Activated T-helper 17 cell treated with anti-CD3 and anti-CD28 coated beads, Interleukin-2, amount 50 U/mL, for 72 hours (primary cell): ENCODE data around the gene RHEBL1. TPM values are rescaled to one million over a fixed set of nuclear protein-coding genes. Genes with fewer than 3 reads are reported as not detected.

ENCODE experiments used
- ATAC-seq: fragments of 150-1000 bp; cut with Tn5 transposase; replicated peaks from 2 replicates; pipeline ENCODE4 v1.10.0; 2021; ENCODE audit warnings: mild to moderate bottlenecking, moderate library complexity
- H3K27ac Mint-ChIP-seq: one replicate; pipeline ENCODE4 v1.8.0; 2022; ENCODE audit warnings: mixed read lengths
- H3K27me3 Mint-ChIP-seq: one replicate; pipeline ENCODE4 v1.8.0; 2022; ENCODE audit warnings: mixed read lengths
- H3K36me3 Mint-ChIP-seq: one replicate; pipeline ENCODE4 v1.8.0; 2022; ENCODE audit warnings: low read depth, mild to moderate bottlenecking, mixed read lengths
- H3K4me1 Mint-ChIP-seq: one replicate; pipeline ENCODE4 v1.8.0; 2022; ENCODE audit warnings: mixed read lengths
- H3K4me3 Mint-ChIP-seq: one replicate; pipeline ENCODE4 v1.8.0; 2022; ENCODE audit warnings: mild to moderate bottlenecking, mixed read lengths
- H3K9me3 Mint-ChIP-seq: one replicate; pipeline ENCODE4 v1.8.0; 2022; ENCODE audit warnings: mixed read lengths
- total RNA-seq, 2 donors: library from RNA; stranded (reverse); gene quantifications; one replicate each; pipeline ENCODE4 v1.2.3, GENCODE V29; 2022

RHEBL1 gene
- total RNA-seq, 2 donors from 2014 or later, result 12.2 to 19.3 TPM

DNA sequence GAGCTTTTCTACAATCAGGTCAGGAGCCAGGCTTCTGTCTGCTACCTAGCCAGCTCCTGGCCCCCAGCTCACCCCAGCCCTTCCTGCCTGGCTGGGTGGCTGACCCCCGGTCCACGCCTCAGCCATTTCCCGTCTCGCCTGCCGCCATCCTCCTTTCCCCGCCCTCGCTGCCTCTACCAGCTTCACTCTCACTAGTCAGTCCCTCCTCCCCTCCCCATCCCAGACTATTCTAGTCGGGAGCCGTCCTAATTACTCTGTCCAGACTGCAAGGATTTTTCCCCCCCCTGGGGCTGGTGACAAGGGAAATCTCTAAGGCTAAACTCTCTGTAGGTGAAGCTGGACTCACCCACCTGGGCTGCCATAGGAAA, 24.0 kb upstream of the RHEBL1 start:
- Mint-ChIP-seq H3K4me1 (peaks cover 13% of the 10 kb centered on the region), H3K36me3 (peaks cover 45% of the 10 kb centered on the region), H3K27me3 (peaks cover 37% of the 10 kb centered on the region), H3K27ac (no peak overlapping the region), H3K9me3 (no peaks in the 10 kb centered on the region), H3K4me3 (peak overlapping the region; percentile 25)
- no peak for ATAC-seq

DNA sequence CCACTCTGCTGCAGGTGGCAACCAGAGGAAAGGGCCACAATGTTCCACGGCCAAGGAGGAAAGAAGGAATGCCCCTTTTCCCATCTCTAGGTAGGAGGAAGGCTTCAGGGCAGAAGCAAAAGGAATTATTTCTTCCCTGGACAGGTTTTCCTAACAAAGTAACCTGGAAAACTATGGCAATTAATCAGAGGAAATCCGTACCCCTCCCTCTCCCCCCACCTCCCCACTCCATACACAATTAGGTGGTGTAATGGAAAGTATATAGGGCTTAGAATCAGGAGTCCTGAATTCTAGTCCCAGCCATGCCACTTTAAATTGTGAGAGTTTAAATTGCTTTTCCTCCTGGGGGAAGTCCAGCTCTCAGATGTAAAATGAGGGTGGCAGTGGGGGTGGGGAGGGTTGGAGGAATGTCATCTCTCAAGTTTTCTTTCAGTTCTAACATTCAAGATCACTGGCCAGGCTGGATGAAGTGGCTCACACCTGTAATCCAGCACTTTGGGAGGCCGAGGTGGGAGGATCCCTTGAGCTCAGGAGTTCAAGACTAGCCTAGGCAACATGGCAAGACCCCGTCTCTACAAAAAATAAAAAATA, 23.1 kb upstream of the RHEBL1 start:
- peaks cover 13% of the 10 kb centered on the region for H3K4me1 Mint-ChIP-seq
- H3K27ac Mint-ChIP-seq, result no peak overlapping the region
- no peaks in the 10 kb centered on the region for H3K9me3 Mint-ChIP-seq
- peaks cover 42% of the 10 kb centered on the region for H3K27me3 Mint-ChIP-seq
- H3K36me3 Mint-ChIP-seq, result peaks cover 36% of the 10 kb centered on the region
- ATAC-seq, result no peak
- H3K4me3 Mint-ChIP-seq, result no peak overlapping the region

DNA sequence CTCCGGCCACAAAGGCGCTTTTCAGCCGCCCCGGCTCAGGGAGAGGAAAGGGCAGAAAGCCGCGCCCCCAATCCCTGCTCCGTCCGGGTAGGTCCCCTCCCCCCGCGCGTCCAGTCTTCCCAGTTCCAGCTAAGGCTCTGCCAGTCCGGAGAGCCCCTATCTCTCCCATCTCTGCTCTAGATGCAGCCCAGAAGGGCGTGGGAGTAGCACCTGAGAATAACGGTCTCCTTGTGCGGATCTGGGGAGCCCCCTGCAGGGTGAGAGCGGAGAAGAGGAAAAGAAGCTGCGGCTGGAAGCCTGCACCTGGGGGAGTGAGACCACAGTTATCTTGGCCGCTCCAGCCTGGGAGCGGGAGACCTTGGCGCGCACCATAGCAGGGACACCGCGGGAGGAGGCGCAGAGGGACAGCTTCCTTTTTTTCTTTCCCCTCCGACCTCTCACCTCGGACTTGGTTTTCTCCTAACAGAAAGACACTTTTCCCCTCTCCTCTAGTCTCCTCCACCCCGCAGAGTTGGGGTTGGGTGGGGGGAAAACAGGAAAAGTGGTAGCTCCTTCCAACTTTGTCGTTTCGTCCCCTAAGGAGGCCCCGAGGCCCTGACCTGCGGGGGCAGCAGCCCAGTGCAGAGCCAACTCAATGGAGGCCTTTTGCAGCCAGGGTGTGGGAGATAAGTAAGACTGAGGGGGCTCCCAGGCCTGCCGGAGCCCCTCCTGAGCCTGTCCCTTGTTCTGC, 22.5 kb upstream of the RHEBL1 start:
- peak; percentile 33 for ATAC-seq
- Mint-ChIP-seq H3K4me3 (peak overlapping the region; percentile 69), H3K9me3 (no peaks in the 10 kb centered on the region), H3K27me3 (peaks cover 42% of the 10 kb centered on the region), H3K36me3 (peaks cover 33% of the 10 kb centered on the region), H3K4me1 (peaks cover 13% of the 10 kb centered on the region), H3K27ac (no peak overlapping the region)

DNA sequence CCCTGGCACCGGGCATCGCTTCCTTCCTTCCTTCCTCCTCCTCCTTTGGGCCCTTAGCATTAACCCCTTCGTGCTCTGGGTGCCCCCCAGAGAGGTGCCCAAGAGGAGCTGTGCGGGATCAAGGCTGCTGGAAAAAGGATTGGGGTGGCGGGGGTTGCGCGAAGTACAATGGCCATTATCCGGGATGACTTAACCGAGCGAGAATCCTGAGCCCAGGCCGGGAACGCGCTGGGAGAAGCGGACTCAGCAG, 22.0 kb upstream of the RHEBL1 start:
- Mint-ChIP-seq H3K4me3 (peak overlapping the region; percentile 69), H3K27me3 (peaks cover 42% of the 10 kb centered on the region), H3K9me3 (no peaks in the 10 kb centered on the region), H3K4me1 (peaks cover 16% of the 10 kb centered on the region), H3K36me3 (peaks cover 28% of the 10 kb centered on the region), H3K27ac (no peak overlapping the region)
- no peak for ATAC-seq

DNA sequence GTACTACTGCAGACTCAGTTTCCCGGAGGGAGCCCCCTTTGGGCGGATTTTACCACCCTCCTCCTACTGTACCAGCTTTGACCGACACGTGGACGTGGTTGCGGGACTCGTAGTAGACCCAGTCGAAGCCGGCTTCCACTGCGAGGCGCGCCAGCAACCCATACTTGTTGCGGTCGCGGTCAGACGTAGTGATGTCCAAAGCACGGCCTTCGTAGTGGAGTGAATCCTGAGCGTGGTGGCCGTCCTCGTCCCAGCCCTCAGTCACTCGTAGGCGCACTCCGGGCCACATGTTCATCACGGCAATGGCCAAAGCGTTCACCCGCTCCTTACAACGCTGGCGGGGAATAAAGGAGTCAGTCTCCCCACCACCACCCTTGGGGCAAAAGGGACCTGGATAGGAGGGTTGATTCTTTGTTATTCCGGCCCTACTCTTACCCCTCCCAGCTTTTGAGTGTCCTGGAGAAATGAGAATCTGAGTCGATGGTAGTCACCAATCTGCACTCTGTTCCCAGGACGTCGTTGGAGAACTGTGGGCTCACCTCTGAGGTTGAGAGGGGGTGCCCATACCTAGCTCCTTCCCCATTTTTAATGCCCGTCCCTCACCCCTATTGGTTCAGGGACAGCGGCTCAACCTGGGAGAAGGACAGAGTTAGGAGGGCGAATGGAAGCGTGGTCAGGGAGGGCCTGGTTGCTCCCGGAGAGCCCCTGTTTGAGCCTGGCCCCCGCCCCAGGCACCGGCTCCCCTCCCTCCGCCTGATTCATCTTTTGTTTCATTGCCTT, 21.5 kb upstream of the RHEBL1 start:
- H3K27me3 Mint-ChIP-seq, result peaks cover 42% of the 10 kb centered on the region
- H3K27ac Mint-ChIP-seq, result no peak overlapping the region

DNA sequence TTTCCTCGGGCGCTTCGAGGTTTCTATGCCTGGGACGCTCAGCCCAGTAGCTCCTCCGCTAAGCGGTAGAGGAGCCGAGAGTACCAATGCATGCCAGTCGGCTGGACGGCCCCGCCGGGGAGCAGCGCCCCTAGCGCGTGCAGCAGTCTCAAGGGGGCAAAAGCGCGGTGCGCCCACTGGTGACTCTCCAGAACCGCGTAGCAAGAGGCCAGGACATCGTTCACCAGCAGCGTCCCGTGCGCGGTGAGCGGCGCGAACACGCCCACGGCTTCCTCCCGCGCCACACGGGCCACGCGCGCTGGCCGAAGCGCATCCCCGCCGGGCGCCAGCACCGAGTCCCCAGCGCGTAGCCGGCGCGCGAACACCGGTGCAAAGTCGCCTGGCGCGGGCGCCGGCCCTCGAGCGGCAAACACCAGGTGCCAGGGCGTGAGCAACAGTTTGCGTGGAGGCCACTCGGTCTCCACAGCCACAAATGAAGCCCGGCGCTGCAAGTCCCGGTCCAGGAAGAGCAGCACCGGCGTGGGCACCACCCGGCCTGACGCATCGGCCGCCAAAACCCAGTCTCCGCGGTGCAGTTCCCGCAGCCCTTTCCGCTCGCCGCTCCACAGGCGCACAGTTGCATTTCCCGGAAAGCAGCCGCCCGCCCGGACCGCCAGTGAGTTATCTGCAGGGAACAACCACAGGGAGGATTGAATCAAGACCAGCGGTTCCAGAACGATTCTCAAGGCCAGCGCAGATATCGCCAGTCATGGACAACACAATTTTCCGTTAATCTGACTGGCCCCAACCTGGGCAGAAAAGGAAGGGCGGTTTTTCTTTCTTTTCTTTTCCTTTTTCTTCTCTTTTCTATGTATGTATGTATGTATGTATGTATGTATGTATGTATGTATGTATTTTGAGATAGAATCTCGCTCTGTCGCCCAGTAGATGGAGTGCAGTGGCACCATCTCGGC, 20.3 kb upstream of the RHEBL1 start:
- no peaks in the 10 kb centered on the region for H3K9me3 Mint-ChIP-seq
- peaks cover 12% of the 10 kb centered on the region for H3K36me3 Mint-ChIP-seq
- ATAC-seq, result peak; percentile 15
- peaks cover 14% of the 10 kb centered on the region for H3K4me1 Mint-ChIP-seq
- no peak overlapping the region for H3K27ac Mint-ChIP-seq
- peaks cover 36% of the 10 kb centered on the region for H3K27me3 Mint-ChIP-seq
- peak overlapping the region; percentile 69 for H3K4me3 Mint-ChIP-seq

More for the DNA sequence above, 21.5 kb upstream of the RHEBL1 start:
- Mint-ChIP-seq H3K4me3 (peak overlapping the region; percentile 69), H3K4me1 (peaks cover 18% of the 10 kb centered on the region), H3K9me3 (no peaks in the 10 kb centered on the region), H3K36me3 (peaks cover 23% of the 10 kb centered on the region)
- ATAC-seq, result no peak

DNA sequence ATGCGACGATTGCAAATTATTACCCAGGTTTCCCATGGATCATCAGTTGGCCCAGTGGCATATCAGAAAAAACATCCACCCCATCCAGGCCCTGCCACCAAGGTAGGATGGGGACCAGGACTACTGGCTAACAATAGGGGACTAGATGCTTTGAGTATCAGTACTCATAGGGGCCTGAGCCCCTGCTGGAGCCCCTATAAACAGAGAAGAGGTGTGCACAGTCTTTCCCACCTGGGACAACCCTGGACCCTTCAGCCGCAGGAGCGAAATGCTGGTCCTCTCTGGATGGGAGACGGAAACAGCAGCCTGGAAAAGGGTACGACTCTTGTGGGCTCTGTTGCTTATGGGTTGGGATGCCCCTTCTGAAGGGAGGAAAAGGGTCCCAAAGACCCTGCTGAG, 19.2 kb upstream of the RHEBL1 start:
- Mint-ChIP-seq H3K36me3 (peaks cover 9% of the 10 kb centered on the region), H3K27ac (no peak overlapping the region), H3K4me1 (peaks cover 11% of the 10 kb centered on the region), H3K4me3 (peak overlapping the region; percentile 32), H3K27me3 (peaks cover 31% of the 10 kb centered on the region), H3K9me3 (no peaks in the 10 kb centered on the region)
- no peak for ATAC-seq

DNA sequence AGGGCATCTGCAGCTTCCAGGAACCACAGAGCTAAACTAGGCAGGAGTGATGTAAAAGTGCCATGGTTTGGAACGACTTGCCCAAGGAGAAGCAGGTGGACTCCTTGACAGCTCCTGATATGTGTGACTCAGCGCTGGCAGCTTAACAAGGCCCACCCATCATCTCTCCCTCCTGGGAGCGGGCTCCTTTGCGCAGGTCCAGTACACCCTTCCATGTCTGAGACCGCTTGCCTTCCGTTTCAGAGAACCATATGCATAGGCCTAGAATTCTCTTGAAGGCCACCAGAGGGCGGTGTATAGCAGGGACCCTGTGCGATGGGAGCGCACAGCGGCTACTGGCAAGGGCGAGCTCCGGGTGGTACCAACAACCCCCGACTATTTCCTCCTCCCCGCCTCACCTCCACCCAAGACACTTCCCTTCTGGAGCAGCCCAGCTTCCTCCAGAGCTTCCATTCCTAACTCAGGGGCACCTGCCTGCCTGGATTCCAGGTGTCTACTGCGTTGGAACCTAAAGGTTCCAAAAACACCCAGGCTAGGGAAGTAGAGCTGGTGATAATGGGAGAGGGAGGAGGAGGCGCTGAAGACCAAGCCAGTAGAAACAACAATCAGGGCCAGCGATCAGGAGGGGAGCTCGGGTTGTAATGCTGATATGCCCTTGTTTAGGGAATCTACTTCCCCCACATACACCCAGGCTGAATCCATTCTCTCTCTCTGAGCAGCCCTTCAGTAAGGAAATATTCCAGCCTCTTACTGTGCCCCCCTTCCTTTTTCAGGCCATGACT, 18.6 kb upstream of the RHEBL1 start:
- Mint-ChIP-seq H3K4me3 (peak overlapping the region; percentile 32), H3K27me3 (peaks cover 25% of the 10 kb centered on the region), H3K9me3 (no peaks in the 10 kb centered on the region), H3K36me3 (peaks cover 9% of the 10 kb centered on the region), H3K27ac (no peak overlapping the region), H3K4me1 (peaks cover 11% of the 10 kb centered on the region)
- peak; percentile 91 for ATAC-seq

DNA sequence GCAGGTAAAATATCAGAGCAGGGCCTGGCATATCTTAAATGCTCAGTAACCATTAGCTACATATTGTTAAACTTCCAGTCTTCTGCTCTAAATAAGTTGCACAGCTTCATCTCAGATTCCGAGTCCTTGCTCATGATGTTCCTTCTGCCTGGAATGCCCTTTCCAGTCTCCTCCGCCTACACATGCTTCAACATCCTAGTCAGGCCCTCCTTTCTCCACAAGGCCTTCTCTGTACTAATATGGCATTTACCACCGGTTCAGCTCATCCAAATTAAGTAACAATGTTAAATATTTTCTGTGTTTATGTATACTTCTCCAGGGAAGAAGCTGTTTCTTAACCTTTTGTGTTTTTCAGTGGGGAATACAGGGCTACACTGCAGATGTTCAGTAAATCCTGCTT, 16.3 kb upstream of the RHEBL1 start:
- Mint-ChIP-seq H3K27ac (no peak overlapping the region), H3K9me3 (no peaks in the 10 kb centered on the region), H3K4me3 (no peak overlapping the region), H3K27me3 (peaks cover 17% of the 10 kb centered on the region), H3K36me3 (peaks cover 8% of the 10 kb centered on the region), H3K4me1 (peaks cover 11% of the 10 kb centered on the region)
- ATAC-seq, result no peak

DNA sequence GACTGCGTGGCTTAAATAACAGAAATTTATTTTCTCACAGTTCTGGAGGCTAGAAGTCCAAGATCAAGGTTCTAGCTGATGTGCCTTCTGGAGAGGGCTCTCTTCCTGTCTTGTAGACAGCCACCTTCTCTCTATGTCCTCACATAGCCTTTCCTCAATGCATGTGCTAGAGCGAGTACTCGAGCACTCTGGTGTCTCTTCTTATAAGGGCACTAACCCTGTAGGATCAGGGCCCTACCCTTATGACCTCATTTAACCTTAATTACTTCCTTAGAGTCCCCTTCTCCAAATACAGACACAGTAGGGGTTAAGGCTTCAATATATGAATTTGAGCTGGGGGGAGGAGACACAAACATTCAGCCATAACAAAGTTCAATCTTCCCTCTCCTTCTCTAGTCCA, 14.7 kb upstream of the RHEBL1 start:
- Mint-ChIP-seq H3K4me3 (no peak overlapping the region), H3K27me3 (peaks cover 9% of the 10 kb centered on the region), H3K4me1 (peaks cover 5% of the 10 kb centered on the region), H3K9me3 (no peaks in the 10 kb centered on the region), H3K36me3 (no peaks in the 10 kb centered on the region), H3K27ac (no peak overlapping the region)
- ATAC-seq, result no peak

DNA sequence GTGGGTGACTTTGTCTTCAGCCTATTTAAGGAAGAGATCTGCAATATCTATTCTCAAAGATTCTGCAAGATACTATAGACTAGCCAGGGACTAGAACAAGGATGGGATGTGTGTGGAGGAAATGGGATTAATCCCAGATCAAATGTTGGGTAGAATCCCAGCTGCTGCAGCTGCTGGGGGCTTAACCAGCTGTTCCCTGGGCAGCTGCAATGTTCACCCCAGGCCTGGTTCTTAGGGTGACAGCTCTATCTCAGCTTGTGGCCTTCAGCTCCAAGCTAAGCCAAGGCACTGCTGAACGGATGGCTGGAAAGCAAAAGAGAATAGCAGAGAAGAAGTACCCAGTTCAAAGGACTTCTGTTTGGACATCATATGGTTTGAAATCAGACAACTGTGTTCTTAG, 10.0 kb upstream of the RHEBL1 start:
- no peak overlapping the region for H3K27ac Mint-ChIP-seq
- no peak overlapping the region for H3K4me3 Mint-ChIP-seq
- H3K36me3 Mint-ChIP-seq, result no peaks in the 10 kb centered on the region
- no peak for ATAC-seq
- H3K4me1 Mint-ChIP-seq, result no peaks in the 10 kb centered on the region
- no peaks in the 10 kb centered on the region for H3K9me3 Mint-ChIP-seq
- H3K27me3 Mint-ChIP-seq, result peaks cover 4% of the 10 kb centered on the region

DNA sequence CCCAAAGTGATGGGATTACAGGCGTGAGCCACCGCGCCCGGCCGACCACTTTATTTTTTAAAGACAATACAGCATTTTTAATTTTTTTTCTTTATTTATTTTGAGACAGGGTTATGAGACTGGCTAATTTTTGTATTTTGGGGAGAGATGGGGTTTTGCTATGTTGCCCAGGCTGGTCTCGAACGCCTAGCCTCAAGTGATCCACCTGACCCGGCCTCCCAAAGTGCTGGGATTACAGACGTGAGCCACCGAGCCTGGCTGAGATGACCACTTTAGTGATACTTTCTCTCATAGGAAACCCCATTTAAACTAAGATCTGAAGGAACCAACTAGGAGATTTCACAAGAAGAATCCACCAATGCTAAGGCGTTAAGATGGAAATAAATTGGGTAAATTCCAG, 1.2 kb upstream of the RHEBL1 start:
- Mint-ChIP-seq H3K27me3 (no peaks in the 10 kb centered on the region), H3K4me3 (peak overlapping the region; percentile 94), H3K36me3 (peaks cover 14% of the 10 kb centered on the region), H3K9me3 (no peaks in the 10 kb centered on the region), H3K4me1 (peaks cover 10% of the 10 kb centered on the region), H3K27ac (no peak overlapping the region)
- no peak for ATAC-seq

DNA sequence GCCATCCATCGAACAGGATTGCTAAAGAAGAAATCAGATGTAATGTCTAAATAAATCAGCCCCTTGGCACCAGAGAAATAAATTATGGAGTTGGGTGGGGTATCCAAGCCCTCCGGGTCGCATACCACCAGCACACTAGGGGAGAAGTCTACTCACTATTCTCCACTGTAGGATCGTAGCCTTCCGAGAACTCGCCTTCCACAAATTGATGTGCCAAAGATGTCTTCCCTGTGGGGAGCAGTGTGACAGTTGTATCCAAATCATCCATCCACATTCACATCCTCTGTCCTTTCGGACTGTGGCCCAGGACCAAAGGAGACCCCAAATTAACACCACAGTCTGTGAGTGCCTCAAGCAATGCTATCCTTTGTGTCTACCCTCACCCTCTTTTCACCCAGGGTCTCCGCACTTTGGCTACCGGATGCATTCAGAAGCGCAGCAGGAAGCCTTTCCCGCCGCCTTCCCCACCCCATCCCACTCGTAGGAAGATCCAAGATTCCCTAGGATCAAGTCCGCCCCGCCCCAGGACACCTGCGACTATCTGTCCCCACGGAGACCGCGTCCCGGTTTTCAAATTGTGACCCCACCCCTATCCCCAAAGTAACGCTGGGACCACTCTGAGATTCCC, 786 bp downstream of the RHEBL1 start:
- no peak for ATAC-seq
- Mint-ChIP-seq H3K4me3 (peak overlapping the region; percentile 94), H3K27ac (peak overlapping the region; percentile 90), H3K36me3 (peaks cover 30% of the 10 kb centered on the region), H3K27me3 (no peaks in the 10 kb centered on the region), H3K4me1 (peaks cover 13% of the 10 kb centered on the region), H3K9me3 (no peaks in the 10 kb centered on the region)
